IMR-90 (cell line): ENCODE results near the gene ETFA. TPM values are rescaled to one million over a fixed set of nuclear protein-coding genes. Genes with fewer than 3 reads are reported as not detected.
A peak's percentile ranks its signal among the peaks of the same experiment; 100 is the strongest.

ENCODE experiments used
- ATAC-seq: fragments of 200-7000 bp; cut with Tn5 transposase; 2 replicates; pipeline ENCODE4 v1.9.1; 2020; ENCODE audit warnings: low read depth, mild to moderate bottlenecking, moderate library complexity
- BruUV-seq: library from RNA; stranded (reverse); fragments of 400-500 nt; replicated peaks from 2 replicates; lab custom pipeline; 2021; lab: Mats Ljungman, UMichigan
- CTCF ChIA-PET: fragments of 300-600 bp; formaldehyde crosslinking; extraction: SDS; loops from one replicate; lab custom pipeline; 2021; ENCODE audit warnings: antibody characterized with exemption; lab: Yijun Ruan, JAX
- POLR2A ChIA-PET: fragments of 300-600 bp; sonication (Branson Sonifier 250); formaldehyde crosslinking; loops from one replicate; lab custom pipeline; 2022; ENCODE audit warnings: antibody characterized with exemption; ENCODE audit not compliant: unreplicated experiment; lab: Charles Lee
- DNase-seq: peaks from one replicate; pipeline ENCODE4 v3.0.0; 2013
- H2AFZ ChIP-seq: replicated peaks from 2 replicates; pipeline ENCODE3; 2013; ENCODE audit warnings: low read length, mild to moderate bottlenecking; ENCODE audit not compliant: poor library complexity
- H2AK5ac ChIP-seq: 2 replicates; pipeline ENCODE4 v1.6.1; 2013; ENCODE audit warnings: low read depth, low read length, inconsistent platforms
- H2AK9ac ChIP-seq: replicated peaks from 2 replicates; pipeline ENCODE3; 2013; ENCODE audit warnings: mild to moderate bottlenecking, low read depth, low read length, moderate library complexity; ENCODE audit not compliant: poor library complexity
- H2BK120ac ChIP-seq: 2 replicates; pipeline ENCODE4 v1.6.1; 2013; ENCODE audit warnings: low read depth, low read length, inconsistent platforms
- H2BK15ac ChIP-seq: 3 replicates; pipeline ENCODE4 v1.6.1; 2013; ENCODE audit warnings: low read depth, low read length, inconsistent platforms
- H2BK20ac ChIP-seq: 2 replicates; pipeline ENCODE4 v1.6.1; 2013; ENCODE audit warnings: low read depth, mild to moderate bottlenecking, inconsistent platforms, low read length, moderate library complexity
- H2BK5ac ChIP-seq: 2 replicates; pipeline ENCODE4 v1.6.1; 2013; ENCODE audit warnings: mild to moderate bottlenecking, low read depth, low read length, inconsistent platforms; ENCODE audit not compliant: poor library complexity, severe bottlenecking
- H3K14ac ChIP-seq: replicated peaks from 2 replicates; pipeline ENCODE4 v1.6.1; 2013; ENCODE audit warnings: low read depth, low read length, inconsistent platforms
- H3K18ac ChIP-seq: 2 replicates; pipeline ENCODE4 v1.6.1; 2013; ENCODE audit warnings: low read depth, low read length, control low read depth
- H3K23ac ChIP-seq: 2 replicates; pipeline ENCODE4 v1.6.1; 2013; ENCODE audit warnings: low read depth, low read length, inconsistent platforms
- H3K27ac ChIP-seq: 2 replicates; pipeline ENCODE4 v1.5.1; 2013; ENCODE audit warnings: mild to moderate bottlenecking, control low read depth, low read length; ENCODE audit not compliant: insufficient read depth
- H3K27me3 ChIP-seq: 2 replicates; pipeline ENCODE4 v1.6.1; 2013; ENCODE audit warnings: low read length; ENCODE audit not compliant: control insufficient read depth, insufficient read depth
- H3K36me3 ChIP-seq: 2 replicates; pipeline ENCODE4 v1.6.1; 2013; ENCODE audit warnings: low read length, mixed read lengths; ENCODE audit not compliant: control insufficient read depth, insufficient read depth
- H3K4ac ChIP-seq: 2 replicates; pipeline ENCODE4 v1.6.1; 2013; ENCODE audit warnings: low read depth, low read length, inconsistent platforms
- H3K4me1 ChIP-seq: 2 replicates; pipeline ENCODE4 v1.6.1; 2013; ENCODE audit warnings: low read length, mixed read lengths; ENCODE audit not compliant: control insufficient read depth, insufficient read depth
- H3K4me2 ChIP-seq: 2 replicates; pipeline ENCODE4 v1.6.1; 2013; ENCODE audit warnings: low read depth, mild to moderate bottlenecking, control low read depth, low read length, moderate library complexity
- H3K4me3 ChIP-seq: 2 replicates; pipeline ENCODE4 v1.5.1; 2013; ENCODE audit warnings: low read depth, mild to moderate bottlenecking, control low read depth, low read length, moderate library complexity; ENCODE audit not compliant: insufficient read depth
- H3K56ac ChIP-seq: 2 replicates; pipeline ENCODE4 v1.6.1; 2013; ENCODE audit warnings: low read length, inconsistent platforms; ENCODE audit not compliant: insufficient read depth; ENCODE audit errors: extremely low read depth
- H3K79me1 ChIP-seq, 2 experiments: 2 replicates each; pipeline ENCODE4 v1.6.1; 2013; ENCODE audit warnings: low read length in 2 of 2, inconsistent platforms in 1 of 2, low read depth in 1 of 2
- H3K9ac ChIP-seq: 2 replicates; pipeline ENCODE4 v1.6.1; 2013; ENCODE audit warnings: low read depth, low read length, control low read depth
- H3K9me1 ChIP-seq: 2 replicates; pipeline ENCODE4 v1.6.1; 2013; ENCODE audit warnings: low read length, inconsistent platforms; ENCODE audit not compliant: insufficient read depth
- H3K9me3 ChIP-seq: 2 replicates; pipeline ENCODE4 v1.6.1; 2013; ENCODE audit warnings: low read length; ENCODE audit not compliant: control insufficient read depth, insufficient read depth
- H4K20me1 ChIP-seq: 2 replicates; pipeline ENCODE4 v1.6.1; 2013; ENCODE audit warnings: low read length, inconsistent platforms; ENCODE audit not compliant: insufficient read depth
- H4K5ac ChIP-seq: 2 replicates; pipeline ENCODE4 v1.6.1; 2013; ENCODE audit warnings: mild to moderate bottlenecking, low read depth, low read length, control low read depth
- H4K8ac ChIP-seq, 2 experiments: 2 replicates each; pipeline ENCODE4 v1.6.1; 2013; ENCODE audit warnings: low read depth in 2 of 2, low read length in 2 of 2, control low read depth in 1 of 2, inconsistent platforms in 1 of 2
- H4K91ac ChIP-seq: 2 replicates; pipeline ENCODE4 v1.6.1; 2013; ENCODE audit warnings: low read depth, low read length, inconsistent platforms; ENCODE audit not compliant: insufficient read depth
- CEBPB ChIP-seq: IDR thresholded peaks from 2 replicates; pipeline ENCODE4 v1.6.1; 2012; ENCODE audit warnings: low read depth, low read length, improper control_type of control experiment
- CHD1 ChIP-seq: IDR thresholded peaks from 2 replicates; pipeline ENCODE4 v1.6.1; 2012; ENCODE audit warnings: low read depth, low read length, improper control_type of control experiment
- FOS ChIP-seq: fragments of 150-350 bp; IDR thresholded peaks from 2 replicates; pipeline ENCODE4 v1.6.1; 2016; ENCODE audit warnings: low read depth, low read length
- MAFK ChIP-seq: IDR thresholded peaks from 2 replicates; pipeline ENCODE4 v1.6.1; 2012; ENCODE audit warnings: low read depth, low read length, improper control_type of control experiment
- MAZ ChIP-seq: IDR thresholded peaks from 2 replicates; pipeline ENCODE4 v1.6.1; 2012; ENCODE audit warnings: low read depth, mild to moderate bottlenecking, low read length, improper control_type of control experiment, moderate library complexity, borderline replicate concordance
- MXI1 ChIP-seq: IDR thresholded peaks from 2 replicates; pipeline ENCODE4 v1.6.1; 2012; ENCODE audit warnings: low read depth, mild to moderate bottlenecking, low read length, moderate library complexity, borderline replicate concordance
- NFE2L2 ChIP-seq: fragments of 150-350 bp; IDR thresholded peaks from 2 replicates; pipeline ENCODE4 v1.6.1; 2016; ENCODE audit warnings: low read depth, mild to moderate bottlenecking, low read length
- POLR2A ChIP-seq: IDR thresholded peaks from 2 replicates; pipeline ENCODE4 v1.6.1; 2012; ENCODE audit warnings: mild to moderate bottlenecking, low read depth, low read length
- RAD21 ChIP-seq: IDR thresholded peaks from 2 replicates; pipeline ENCODE4 v1.6.1; 2012; ENCODE audit warnings: low read length, improper control_type of control experiment
- RCOR1 ChIP-seq: IDR thresholded peaks from 2 replicates; pipeline ENCODE4 v1.6.1; 2012; ENCODE audit warnings: mild to moderate bottlenecking, low read length, improper control_type of control experiment; ENCODE audit not compliant: insufficient replicate concordance
- RFX5 ChIP-seq: IDR thresholded peaks from 2 replicates; pipeline ENCODE4 v1.8.0; 2012; ENCODE audit warnings: low read depth, mild to moderate bottlenecking, low read length, moderate library complexity
- SMC3 ChIP-seq: fragments of 150-350 bp; IDR thresholded peaks from 2 replicates; pipeline ENCODE4 v1.6.1; 2016; ENCODE audit warnings: low read depth, mild to moderate bottlenecking, antibody characterized with exemption, low read length, moderate library complexity
- WGBS, 2 experiments: methylation state at CpG; one replicate each; pipeline versions ENCODE4 v1.1.5 to v1.1.7; 2013; ENCODE audit warnings: missing lambda C conversion rate in 2 of 2; ENCODE audit not compliant: insufficient read length in 1 of 2; ENCODE audit errors: extremely low coverage in 2 of 2; 5-methylcytosine and 5-hydroxymethylcytosine counted together
- dilution Hi-C: fragments of 300-500 bp; cut with HindIII; formaldehyde crosslinking; loops from one replicate; pipeline ENCODE4 v1.14.3; 2018; ENCODE audit warnings: low sequenced_read_pairs; ENCODE audit not compliant: unreplicated experiment
- in situ Hi-C: fragments of 300-500 bp; cut with MboI; formaldehyde crosslinking; loops from 3 replicates; pipeline ENCODE4 v1.14.3; 2019; ENCODE audit warnings: low sequenced_read_pairs, inconsistent platforms, mixed read lengths
- intact Hi-C: fragments of 100-400 bp; cut with micrococcal nuclease; formaldehyde crosslinking; loops from 2 replicates; pipeline ENCODE4 v1.10.0; 2022
- polyA plus RNA-seq, 3 experiments: library from polyadenylated mRNA; depleted of rRNA; stranded (reverse); fragments of >200 nt; gene quantifications; 2 replicates each; pipeline ENCODE4 v1.2.3, GENCODE V29; 2012; ENCODE audit warnings: low replicate concordance in 1 of 3
- total RNA-seq: library from RNA; depleted of rRNA; stranded (reverse); fragments of >200 nt; gene quantifications from 2 replicates; pipeline ENCODE4 v1.2.3, GENCODE V29; 2012
- TF ChIP-seq, protein P1 (sequence below): fragments of 150-350 bp; IDR thresholded peaks from 2 replicates; pipeline ENCODE4 v1.6.1; 2016; ENCODE audit warnings: low read depth, mild to moderate bottlenecking, low read length, moderate library complexity, borderline replicate concordance
- TF ChIP-seq, protein P2 (sequence below): conservative IDR thresholded peaks from 2 replicates; pipeline ENCODE4 v1.5.1; 2012; ENCODE audit warnings: mild to moderate bottlenecking, low read depth, low read length, improper control_type of control experiment

Gene ETFA
- total and polyA plus RNA-seq, 2 of the 4 experiments (the other 2 are of a cell fraction): 115 to 172 TPM

DNA sequence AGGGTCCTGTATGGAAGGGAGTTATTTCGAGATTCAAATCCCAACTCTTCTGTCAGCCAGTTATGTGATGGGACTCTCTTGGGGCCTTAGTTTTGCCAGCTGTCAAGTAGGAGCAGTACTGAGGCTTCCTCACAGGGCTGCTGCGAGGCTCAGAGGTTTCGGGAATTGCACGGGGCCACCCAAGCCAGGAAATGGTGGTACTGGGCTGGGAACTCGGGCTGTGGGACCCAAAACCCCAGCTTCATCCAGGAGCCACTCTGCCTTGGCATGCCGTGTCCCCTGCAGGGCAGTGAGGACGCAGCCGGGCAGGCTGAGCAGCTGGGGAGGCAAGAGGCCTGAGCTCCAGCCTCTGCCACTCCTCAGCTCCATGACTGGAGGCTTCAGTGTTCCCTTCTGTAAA lies 118.6 kb downstream of the ETFA start:
- H3K56ac ChIP-seq: no peak overlapping the region
- H3K23ac ChIP-seq: no peak overlapping the region; the same call in 1 of the 2 replicates
- no peaks in the 10 kb centered on the region; the same call in 1 of the 2 replicates for H3K27me3 ChIP-seq
- no peak overlapping the region for H4K8ac ChIP-seq
- H3K14ac ChIP-seq: no peak overlapping the region
- H3K4me2 ChIP-seq: no peak overlapping the region
- peaks cover 10% of the 10 kb centered on the region for H4K20me1 ChIP-seq
- H3K4me1 ChIP-seq: peaks cover 17% of the 10 kb centered on the region
- ChIA-PET CTCF (interaction anchor here (0.8 kb wide), 1 partner anchor 45 kb away, joined by 3 read pairs; no protein-coding TSS in a partner anchor), POLR2A (no interaction called here)
- H2AK9ac ChIP-seq: no peak overlapping the region
- H3K9me1 ChIP-seq: peaks cover 14% of the 10 kb centered on the region
- no peak overlapping the region for H3K4ac ChIP-seq
- dilution Hi-C loops: no loop called here
- no peak overlapping the region for H3K18ac ChIP-seq
- no peak overlapping the region for H4K91ac ChIP-seq
- BruUV-seq: no TSS peak
- H2AFZ ChIP-seq: peak overlapping the region; percentile 62
- H2BK120ac ChIP-seq: no peak overlapping the region
- TF ChIP-seq RCOR1 (no peak), RFX5 (no peak), SMC3 (no peak), MAZ (no peak), RAD21 (no peak), MXI1 (no peak), POLR2A (no peak), NFE2L2 (no peak), CHD1 (no peak), FOS (no peak), MAFK (no peak), CEBPB (no peak)
- TF ChIP-seq, protein P1, sequence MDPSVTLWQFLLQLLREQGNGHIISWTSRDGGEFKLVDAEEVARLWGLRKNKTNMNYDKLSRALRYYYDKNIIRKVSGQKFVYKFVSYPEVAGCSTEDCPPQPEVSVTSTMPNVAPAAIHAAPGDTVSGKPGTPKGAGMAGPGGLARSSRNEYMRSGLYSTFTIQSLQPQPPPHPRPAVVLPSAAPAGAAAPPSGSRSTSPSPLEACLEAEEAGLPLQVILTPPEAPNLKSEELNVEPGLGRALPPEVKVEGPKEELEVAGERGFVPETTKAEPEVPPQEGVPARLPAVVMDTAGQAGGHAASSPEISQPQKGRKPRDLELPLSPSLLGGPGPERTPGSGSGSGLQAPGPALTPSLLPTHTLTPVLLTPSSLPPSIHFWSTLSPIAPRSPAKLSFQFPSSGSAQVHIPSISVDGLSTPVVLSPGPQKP: no peak
- TF ChIP-seq, protein P2, sequence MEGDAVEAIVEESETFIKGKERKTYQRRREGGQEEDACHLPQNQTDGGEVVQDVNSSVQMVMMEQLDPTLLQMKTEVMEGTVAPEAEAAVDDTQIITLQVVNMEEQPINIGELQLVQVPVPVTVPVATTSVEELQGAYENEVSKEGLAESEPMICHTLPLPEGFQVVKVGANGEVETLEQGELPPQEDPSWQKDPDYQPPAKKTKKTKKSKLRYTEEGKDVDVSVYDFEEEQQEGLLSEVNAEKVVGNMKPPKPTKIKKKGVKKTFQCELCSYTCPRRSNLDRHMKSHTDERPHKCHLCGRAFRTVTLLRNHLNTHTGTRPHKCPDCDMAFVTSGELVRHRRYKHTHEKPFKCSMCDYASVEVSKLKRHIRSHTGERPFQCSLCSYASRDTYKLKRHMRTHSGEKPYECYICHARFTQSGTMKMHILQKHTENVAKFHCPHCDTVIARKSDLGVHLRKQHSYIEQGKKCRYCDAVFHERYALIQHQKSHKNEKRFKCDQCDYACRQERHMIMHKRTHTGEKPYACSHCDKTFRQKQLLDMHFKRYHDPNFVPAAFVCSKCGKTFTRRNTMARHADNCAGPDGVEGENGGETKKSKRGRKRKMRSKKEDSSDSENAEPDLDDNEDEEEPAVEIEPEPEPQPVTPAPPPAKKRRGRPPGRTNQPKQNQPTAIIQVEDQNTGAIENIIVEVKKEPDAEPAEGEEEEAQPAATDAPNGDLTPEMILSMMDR: no peak
- no CpG with 5 or more reads among the region's 8 CpGs for WGBS, 2 experiments
- no peak overlapping the region for H3K27ac ChIP-seq
- no peak overlapping the region for H2BK20ac ChIP-seq
- DNase-seq: no peak
- in situ Hi-C loops: loop anchor here (10.0 kb wide), 1 partner anchor 672 kb away; no protein-coding TSS in a partner anchor
- 0 out of 4 replicates have a peak, but pooled peaks cover 0 to 4% of the 10 kb centered on the region in 2 experiments for H3K79me1 ChIP-seq
- no peaks in the 10 kb centered on the region for H3K9me3 ChIP-seq
- H2BK5ac ChIP-seq: no peak overlapping the region
- H2AK5ac ChIP-seq: no peak overlapping the region
- no peak overlapping the region for H2BK15ac ChIP-seq
- H4K5ac ChIP-seq: no peak overlapping the region
- intact Hi-C loops: no loop called here
- no peak for ATAC-seq
- no peak overlapping the region for H3K9ac ChIP-seq
- no peaks in the 10 kb centered on the region for H3K36me3 ChIP-seq
- H3K4me3 ChIP-seq: no peak overlapping the region
